Thoracic aorta (tissue), 2 donors: ENCODE data around the gene DNAAF1. TPM values are rescaled to one million over a fixed set of nuclear protein-coding genes. Genes with fewer than 3 reads are reported as not detected.

ENCODE experiments used
- ATAC-seq: fragments of 150-250 bp; one replicate; pipeline ENCODE4 v1.8.0; 2017; ENCODE audit warnings: low read depth; ENCODE audit not compliant: insufficient number of reproducible peaks, low FRiP score
- DNase-seq: peaks from one replicate; pipeline ENCODE4 v3.0.0-alpha.2; 2020; ENCODE audit warnings: low spot score
- H3K27ac ChIP-seq, 2 donors: fragments of 200-600 bp; sonication (generic); 1 replicate in 1 of 2; 2 replicates in 1 of 2; pipeline ENCODE4 v1.5.1; 2016; ENCODE audit warnings: mild to moderate bottlenecking in 2 of 2, moderate library complexity in 2 of 2
- H3K27me3 ChIP-seq: fragments of 200-600 bp; sonication (generic); replicated peaks from 2 replicates; pipeline ENCODE4 v1.6.0; 2016; ENCODE audit warnings: mild to moderate bottlenecking; ENCODE audit not compliant: insufficient read depth
- H3K36me3 ChIP-seq: fragments of 200-600 bp; sonication (generic); one replicate; pipeline ENCODE4 v1.5.1; 2016
- H3K4me1 ChIP-seq, 2 donors: fragments of 200-600 bp; sonication (generic); 1 replicate in 1 of 2; 2 replicates in 1 of 2; pipeline versions ENCODE4 v1.5.1 to v1.6.0; 2016; ENCODE audit warnings: low read depth in 2 of 2, mild to moderate bottlenecking in 1 of 2; ENCODE audit not compliant: control insufficient read depth in 1 of 2
- H3K4me3 ChIP-seq: fragments of 200-600 bp; sonication (generic); 2 replicates; pipeline ENCODE4 v1.5.1; 2016; ENCODE audit warnings: mild to moderate bottlenecking
- H3K9me3 ChIP-seq: fragments of 200-600 bp; sonication (generic); 2 replicates; pipeline ENCODE4 v1.5.1; 2016
- CTCF ChIP-seq: fragments of 200-600 bp; sonication (generic); IDR thresholded peaks from one replicate; pipeline ENCODE4 v1.5.1; 2019; ENCODE audit warnings: antibody characterized with exemption
- total RNA-seq, 2 donors: library from RNA; depleted of rRNA; stranded (reverse); fragments of >200 nt; gene quantifications; one replicate each; pipeline versions ENCODE4 v1.1.0 to v1.2.3, GENCODE V29; 2016

Gene DNAAF1
- total RNA-seq, 2 donors from 2014 or later: not detected

GRCh38 chr16:84182104-84182503 lies 37.0 kb downstream of the DNAAF1 start:
- peaks cover 42% of the 10 kb centered on the region for H3K36me3 ChIP-seq
- no peaks in the 10 kb centered on the region for H3K9me3 ChIP-seq
- no peak for TF ChIP-seq CTCF
- ATAC-seq (no peak), DNase-seq (no peak)
- peaks cover 16 to 25% of the 10 kb centered on the region in 2 donors for H3K4me1 ChIP-seq
- no peaks in the 10 kb centered on the region for H3K27me3 ChIP-seq
- H3K27ac ChIP-seq: no peak overlapping the region
- no peak overlapping the region for H3K4me3 ChIP-seq

GRCh38 chr16:84182680-84183571 lies 37.8 kb downstream of the DNAAF1 start:
- DNase-seq (no peak), ATAC-seq (no peak)
- Histone ChIP-seq H3K36me3 (peaks cover 42% of the 10 kb centered on the region), H3K4me1 (peaks cover 8 to 16% of the 10 kb centered on the region in 2 donors), H3K27ac (no peak overlapping the region), H3K9me3 (no peaks in the 10 kb centered on the region), H3K27me3 (no peaks in the 10 kb centered on the region), H3K4me3 (no peak overlapping the region)
- no peak for TF ChIP-seq CTCF

GRCh38 chr16:84183572-84183875 lies 38.4 kb downstream of the DNAAF1 start:
- H3K36me3 ChIP-seq: peaks cover 41% of the 10 kb centered on the region
- ATAC-seq: no peak
- H3K27ac ChIP-seq: no peak overlapping the region
- no peak for DNase-seq
- peaks cover 6 to 13% of the 10 kb centered on the region in 2 donors for H3K4me1 ChIP-seq
- no peak for TF ChIP-seq CTCF
- no peaks in the 10 kb centered on the region for H3K27me3 ChIP-seq
- no peak overlapping the region for H3K4me3 ChIP-seq
- no peaks in the 10 kb centered on the region for H3K9me3 ChIP-seq

- H3K9me3 ChIP-seq: no peaks in the 10 kb centered on the region
- no peaks in the 10 kb centered on the region for H3K27me3 ChIP-seq
- TF ChIP-seq CTCF: no peak
- H3K4me1 ChIP-seq: peaks cover 6 to 13% of the 10 kb centered on the region in 2 donors
- no peak for ATAC-seq
- peaks cover 37% of the 10 kb centered on the region for H3K36me3 ChIP-seq
- no peak overlapping the region for H3K4me3 ChIP-seq
- no peak overlapping the region for H3K27ac ChIP-seq
- no peak for DNase-seq
Measured at GRCh38 chr16:84183911-84184591, 38.9 kb downstream of the DNAAF1 start.

GRCh38 chr16:84184775-84185174 lies 39.7 kb downstream of the DNAAF1 start:
- Histone ChIP-seq H3K4me1 (peaks cover 6 to 13% of the 10 kb centered on the region in 2 donors), H3K27me3 (no peaks in the 10 kb centered on the region), H3K4me3 (no peak overlapping the region), H3K9me3 (no peaks in the 10 kb centered on the region), H3K27ac (no peak overlapping the region), H3K36me3 (peaks cover 32% of the 10 kb centered on the region)
- TF ChIP-seq CTCF: no peak
- ATAC-seq (no peak), DNase-seq (no peak)
